GM19023 (cell line): ENCODE data around the gene APOL5.

Experiments
- ATAC-seq: cut with Tn5 transposase; IDR thresholded peaks from one replicate; pipeline ENCODE4 v1.9.1; 2021; ENCODE audit warnings: mild to moderate bottlenecking, moderate library complexity; ENCODE audit not compliant: unreplicated experiment

APOL5 gene

DNA sequence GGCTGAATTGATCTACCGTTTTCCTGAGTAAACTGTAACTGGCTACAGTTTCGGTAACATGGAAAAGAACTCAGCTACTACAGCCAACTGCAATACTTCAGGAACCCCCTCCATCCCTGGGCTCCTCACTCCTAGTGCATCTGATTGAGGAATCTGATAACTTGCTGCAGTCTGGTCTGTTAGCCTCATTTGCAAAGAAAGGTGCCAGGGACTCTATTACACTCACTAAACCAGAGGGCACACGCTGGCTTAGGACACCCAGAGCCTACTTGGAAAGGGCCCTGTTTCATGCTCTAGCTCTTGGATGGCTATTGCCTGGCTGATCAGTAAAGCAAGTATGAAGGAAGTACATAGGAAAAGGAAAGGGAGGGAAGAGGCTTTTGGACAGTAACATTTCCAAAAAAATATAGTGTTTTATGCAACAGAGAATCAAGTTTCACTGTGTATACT, 22.3 kb downstream of the APOL5 start:
- ATAC-seq = no peak

DNA sequence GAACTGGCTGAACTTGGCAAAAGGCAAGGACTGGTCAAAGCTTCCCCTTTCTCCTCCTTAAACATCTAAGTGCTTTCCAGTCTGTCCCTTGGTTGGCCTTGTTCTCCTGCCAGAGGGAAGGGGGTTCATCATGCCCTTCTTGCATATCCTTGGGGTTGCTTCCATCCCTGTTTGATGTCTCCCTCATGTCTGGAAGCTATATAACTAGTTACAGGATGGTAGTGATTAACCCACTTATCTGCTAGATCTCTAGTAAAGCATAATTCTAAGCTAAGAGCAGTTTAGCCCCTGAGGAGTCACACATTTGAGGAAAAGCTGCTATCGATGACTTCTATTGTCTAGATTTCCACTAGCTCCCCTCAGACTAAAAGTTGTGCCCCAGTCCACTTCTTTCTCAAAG, 22.9 kb downstream of the APOL5 start:
- no peak for ATAC-seq

DNA sequence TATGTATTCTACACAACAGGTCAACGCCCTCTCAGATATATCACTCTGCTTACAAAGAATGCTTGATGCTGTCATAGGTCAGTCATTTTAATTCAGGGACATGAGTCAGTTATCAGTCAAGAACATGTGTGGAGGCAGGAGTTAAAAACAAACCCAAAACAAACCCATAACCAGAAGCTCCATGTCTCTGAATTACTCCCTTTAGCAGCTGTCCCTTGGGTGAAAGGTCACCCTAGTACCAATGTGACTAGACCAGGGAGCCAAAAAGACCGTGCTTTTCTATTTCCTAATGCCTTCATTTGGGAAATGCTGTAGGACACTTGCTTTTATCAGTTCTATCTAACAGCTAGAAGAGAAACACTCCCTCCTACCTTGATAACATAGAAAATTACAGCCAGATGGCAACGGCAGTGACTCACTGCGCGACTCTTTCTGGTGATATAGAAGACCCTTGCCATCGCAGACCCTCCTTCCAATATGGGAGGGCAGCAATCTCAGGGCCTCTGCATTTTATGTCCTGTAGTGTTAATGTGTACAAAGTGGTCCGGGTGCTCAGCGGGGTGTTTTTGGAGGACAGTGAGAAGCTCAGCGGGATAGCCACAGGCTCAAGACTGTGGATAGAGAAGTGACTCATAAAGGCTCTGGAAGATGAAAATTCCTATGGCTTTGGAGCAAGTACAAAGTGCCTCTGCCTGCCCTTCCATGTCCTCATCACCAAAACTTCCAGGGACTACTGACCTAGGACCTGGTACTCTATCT, 24.8 kb downstream of the APOL5 start:
- no peak for ATAC-seq

DNA sequence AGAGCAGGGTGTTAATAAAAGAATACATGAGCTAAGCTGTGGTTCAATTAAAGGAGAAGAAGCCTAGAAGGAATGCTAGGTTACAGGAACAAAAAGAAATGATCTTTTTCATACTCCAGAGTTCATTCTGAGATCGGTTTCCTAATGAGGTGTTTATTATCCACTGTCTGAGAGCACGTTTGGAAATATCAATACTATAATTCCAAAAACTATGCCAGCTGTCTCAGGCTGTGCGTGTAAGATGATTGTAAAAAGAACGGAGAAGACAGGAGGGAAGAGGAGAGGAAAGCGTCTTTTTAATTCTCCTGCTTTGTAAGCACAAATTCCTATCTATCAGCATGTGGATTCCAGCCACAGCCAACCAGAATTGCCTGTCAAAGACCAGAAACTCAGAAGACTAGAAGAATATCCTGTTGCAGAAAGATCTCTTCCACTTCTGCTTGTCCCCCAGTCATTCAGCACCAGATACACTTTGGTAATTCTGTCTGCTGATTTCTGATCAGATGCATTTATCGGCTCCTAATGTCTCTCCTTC, 25.7 kb downstream of the APOL5 start:
- ATAC-seq = no peak

DNA sequence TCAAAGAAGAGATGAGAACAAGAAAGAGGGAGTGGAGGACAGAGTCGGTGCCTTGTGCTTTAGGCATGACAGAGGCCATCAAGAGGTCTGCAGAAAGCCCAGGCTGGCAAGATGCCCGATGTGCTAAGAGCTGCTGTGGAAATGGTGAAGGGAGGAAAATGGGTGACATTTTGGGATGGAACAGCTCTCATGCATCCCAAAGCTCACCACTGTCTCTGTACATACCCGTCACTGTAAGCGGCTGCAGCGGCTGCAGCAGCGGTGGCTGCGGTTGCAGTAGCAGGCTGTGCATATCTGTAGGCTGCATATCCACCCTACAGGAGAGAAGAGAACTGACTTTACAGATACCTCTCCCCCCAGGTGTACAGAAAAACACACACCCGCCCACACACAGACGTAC, 28.6 kb downstream of the APOL5 start:
- no peak for ATAC-seq

DNA sequence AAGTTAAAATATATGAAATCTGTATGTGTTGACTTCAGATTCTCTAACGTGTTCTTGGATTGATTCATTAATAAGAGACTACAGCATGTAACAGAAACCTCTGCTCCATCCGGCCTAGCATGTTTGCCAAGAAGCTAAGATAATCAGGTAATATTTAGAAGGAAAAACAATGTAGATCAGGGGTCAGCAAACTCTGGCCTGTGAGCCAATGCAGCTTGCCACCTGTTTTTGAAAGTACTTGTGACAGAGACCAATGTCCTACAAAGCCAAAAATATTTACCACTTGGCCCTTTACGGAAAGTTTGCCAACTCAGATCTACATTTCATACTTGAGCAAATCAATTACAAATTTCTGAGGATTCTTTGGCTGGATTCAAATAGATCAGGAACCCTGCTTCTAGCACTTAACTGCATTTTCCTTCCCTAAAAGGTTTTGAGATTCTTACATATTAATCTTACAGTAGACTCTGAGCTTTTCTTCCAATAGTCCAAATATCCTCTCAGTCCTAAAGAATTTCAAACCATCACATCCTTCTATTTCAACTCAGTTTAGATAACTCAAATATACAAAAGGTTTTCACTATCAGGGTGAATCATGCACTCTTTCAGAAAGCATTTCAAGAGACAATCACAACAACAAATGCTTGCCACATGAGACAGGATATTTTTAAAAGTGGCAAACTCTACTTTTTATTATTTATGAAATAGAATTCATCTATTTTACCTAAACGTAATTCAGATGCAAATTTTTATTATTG, 29.5 kb downstream of the APOL5 start:
- no peak for ATAC-seq

DNA sequence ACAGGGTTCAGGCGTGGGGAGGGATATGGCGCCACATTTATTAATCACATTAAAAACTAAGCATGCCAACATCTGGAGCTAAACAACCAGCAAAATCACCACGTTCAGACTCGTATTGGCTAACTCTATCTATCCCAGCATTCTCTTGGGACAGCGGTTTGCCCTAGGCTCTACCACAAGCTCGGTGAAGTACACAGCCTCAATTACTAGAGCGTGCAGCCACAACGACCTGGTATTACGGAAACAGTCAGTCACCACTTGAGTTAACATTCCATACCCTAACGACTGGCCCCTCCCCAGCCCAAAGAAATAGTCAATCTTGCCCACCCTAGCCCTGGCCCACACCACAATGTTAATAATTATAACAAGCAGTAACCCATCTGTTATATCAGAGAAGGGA, 32.1 kb downstream of the APOL5 start:
- ATAC-seq = peak; percentile 74

DNA sequence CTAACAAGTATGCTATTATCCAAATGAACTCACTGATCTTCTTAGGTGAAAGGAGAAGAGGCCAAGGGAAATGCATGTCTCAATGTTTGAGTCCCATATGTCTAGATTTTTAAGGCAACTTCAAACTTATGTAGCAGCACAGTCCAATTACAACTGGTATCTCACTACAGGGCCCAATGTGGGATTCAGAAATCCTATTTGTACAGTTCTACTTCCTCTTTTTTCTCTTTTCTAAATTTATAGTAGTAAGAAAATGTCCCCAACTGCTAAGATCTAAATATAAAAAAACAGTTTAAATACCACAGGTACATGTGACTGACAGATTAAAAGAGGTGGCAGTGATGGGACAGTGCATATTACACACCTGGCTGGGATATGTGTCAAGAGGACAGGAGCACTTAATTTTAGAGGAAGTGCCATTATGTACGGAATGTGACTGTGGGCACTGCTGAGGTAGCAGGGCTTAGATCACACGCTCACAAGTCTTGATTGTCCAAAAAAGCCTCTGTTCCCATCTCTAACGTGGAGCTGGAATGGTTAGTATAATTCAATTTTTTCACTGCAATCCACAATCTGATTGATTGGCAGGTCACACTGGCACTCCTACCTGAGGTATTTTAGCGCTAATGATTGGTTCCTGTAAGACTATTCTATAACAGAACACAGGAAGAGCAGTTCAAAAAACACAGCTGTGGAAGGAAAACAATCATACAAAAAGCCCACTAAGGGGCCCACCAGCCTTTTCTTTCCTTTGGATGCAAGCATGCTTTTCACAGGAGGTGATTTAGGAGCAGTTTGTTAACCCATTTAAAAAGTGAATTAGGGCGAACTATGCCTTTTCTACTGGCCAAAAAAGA, 34.6 kb downstream of the APOL5 start:
- ATAC-seq = no peak

DNA sequence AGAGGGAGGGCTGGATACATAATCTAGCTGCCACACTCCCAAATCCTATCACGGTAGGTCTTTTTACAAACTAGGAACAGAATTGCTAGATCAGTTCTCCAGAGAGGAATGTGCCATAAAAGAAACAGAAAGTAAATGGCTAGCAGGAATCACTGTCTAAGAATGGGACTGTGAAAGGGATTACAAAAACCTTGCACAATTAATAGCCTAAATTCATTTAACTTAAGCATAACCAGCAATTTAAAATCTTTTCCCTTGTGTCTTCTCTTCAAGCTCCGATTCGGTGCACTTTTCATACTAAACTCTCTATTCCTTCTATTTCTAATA, 35.2 kb downstream of the APOL5 start:
- no peak for ATAC-seq

DNA sequence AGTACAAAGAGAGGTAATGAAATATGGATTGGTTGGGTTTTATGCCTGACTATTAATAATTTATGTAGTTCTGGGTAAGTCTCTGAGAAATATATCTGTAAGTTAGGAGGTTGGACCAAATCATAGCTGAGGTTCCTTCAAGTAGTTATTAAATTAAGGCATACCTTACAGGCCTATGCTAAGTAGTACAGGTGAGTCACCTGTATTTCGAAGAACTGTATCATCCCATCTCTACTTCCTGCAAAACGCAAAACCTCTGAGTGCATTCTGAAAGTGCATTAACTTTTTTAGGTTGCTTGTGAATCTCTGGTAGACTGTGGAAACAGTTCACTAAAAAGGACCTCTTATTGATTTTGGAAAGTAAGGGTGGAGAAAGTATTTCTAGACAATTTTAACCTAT, 37.1 kb downstream of the APOL5 start:
- no peak for ATAC-seq

DNA sequence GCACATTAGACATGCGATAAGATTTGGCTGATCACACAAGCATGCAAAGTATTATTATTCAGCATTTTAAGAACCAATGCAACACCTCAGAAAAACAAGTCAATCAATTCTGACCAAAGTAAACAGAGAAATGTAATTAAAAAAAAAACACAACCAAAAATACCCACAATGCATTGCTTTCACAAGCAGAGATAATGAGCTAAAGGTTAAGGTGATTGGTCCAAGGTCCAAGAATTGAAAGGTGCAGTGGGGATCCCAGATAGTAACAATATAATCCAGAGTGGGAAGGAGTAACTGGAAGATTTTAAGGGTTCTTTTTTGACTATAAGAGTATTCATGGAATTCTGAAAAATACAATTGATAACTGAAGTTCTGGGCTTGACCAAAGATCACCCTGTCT, 39.0 kb downstream of the APOL5 start:
- no peak for ATAC-seq

DNA sequence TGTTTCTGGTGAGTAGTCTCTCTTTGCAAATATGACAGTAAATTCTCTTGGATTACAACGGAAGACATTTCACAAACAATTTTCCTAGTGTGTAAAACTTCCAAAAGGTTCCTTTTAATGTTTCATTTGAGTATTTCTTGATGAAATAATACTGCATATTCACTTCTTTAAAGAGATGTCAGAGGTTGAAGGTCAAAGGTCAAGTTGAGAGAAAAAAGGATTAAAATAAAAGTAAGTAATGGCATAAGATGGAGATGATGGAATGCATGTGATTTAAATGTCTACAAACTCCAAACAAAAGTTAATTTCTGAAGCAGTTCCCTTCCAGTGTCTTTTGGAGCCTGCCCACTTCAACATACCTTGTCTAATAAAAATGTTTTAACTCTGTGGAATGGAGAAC, 40.7 kb downstream of the APOL5 start:
- ATAC-seq = no peak

DNA sequence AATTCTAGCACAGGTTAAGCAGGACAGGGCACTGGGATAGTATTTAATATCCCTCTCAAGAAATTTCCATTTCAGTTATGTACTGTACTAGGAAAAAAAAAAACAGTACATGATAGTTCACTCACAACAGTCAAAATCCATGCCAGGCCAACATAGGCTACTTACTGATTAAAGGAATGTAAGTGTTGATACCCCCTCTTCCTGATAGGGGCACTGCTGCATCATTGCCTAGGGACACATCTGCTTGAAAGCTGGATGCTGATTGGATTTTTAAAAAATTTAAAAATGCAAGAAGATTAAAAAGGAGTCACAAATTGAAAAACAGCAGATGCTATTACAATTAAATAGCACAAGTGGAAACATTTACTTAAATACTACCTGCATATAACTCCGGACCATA, 43.4 kb downstream of the APOL5 start:
- no peak for ATAC-seq

DNA sequence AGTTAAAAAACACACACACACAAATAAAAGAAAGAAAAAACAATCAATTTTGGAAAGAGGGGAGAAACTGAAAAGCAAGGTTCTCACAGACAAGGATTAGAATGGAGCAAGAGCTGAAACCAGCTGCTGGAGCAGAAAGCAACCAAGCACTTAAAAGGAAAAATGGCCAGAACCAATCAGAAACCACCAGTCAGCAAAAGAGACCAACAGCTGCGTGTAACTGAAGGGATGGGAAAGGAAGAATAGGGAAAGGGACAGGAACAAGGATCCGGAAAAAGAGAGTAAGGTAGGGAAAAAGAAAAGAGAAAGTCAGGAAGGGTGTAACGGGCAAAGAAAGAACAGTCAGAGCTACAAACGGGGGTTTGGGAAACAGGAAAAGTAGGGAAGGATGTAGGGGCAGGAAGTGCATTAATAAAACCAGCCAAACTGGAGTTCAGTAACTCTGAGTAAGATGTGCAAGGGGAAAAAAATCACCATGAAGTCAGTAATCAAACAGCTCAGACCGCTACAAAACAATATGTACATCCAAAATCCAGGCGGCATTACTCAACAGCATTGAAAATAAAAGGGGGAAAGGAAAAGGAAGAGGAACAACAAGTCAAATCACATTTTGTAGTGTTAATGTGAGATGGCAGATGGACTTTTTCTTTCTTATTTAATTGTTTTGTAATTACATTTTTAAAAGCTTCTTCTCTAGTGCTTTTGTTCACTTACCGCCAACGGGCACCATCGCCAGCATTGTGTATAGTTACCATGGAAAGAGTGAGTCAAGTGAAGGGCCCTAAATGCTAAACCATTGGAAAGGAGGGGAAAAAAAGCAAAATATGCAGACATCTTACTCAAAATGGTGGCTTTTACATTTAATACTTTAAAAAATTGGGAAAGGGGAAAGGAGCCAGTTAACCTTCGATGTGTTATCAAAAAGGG, 49.2 kb downstream of the APOL5 start:
- ATAC-seq = no peak

DNA sequence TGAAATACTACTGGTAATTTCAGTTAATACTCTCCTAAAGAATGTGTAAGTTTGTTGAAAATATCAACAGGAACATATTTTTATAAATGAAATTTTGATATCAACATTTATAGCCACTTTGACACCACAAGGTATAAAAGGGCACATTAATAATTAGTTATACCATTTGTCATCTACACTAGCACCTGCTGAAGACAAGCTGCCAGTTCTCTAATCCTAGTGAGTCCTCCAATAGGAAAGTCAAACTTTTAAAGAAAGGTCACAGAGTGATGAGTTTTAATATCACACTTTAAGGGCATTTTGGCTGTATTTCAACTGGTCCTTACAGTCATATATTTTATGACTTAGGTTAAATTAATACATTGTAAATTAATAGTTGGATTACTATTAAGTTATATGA, 52.3 kb downstream of the APOL5 start:
- no peak for ATAC-seq

DNA sequence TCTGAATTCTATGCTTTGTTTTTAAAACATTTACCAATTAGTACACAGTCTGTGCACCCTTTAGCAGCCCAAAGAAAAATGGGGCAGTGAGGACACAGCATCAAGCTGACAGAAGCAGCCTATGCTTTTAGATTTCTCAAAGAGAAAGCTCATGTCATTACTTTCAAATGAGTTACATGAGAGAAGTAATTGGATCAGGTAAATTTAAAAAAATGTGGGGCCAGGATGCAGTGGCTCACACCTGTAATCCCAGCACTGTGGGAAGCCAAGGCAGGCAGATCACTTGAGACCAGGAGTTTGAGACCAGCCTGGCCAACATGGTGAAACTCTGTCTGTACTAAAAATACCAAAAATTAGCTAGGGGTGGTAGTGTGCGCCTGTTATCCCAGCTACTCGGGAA, 57.7 kb downstream of the APOL5 start:
- no peak for ATAC-seq

DNA sequence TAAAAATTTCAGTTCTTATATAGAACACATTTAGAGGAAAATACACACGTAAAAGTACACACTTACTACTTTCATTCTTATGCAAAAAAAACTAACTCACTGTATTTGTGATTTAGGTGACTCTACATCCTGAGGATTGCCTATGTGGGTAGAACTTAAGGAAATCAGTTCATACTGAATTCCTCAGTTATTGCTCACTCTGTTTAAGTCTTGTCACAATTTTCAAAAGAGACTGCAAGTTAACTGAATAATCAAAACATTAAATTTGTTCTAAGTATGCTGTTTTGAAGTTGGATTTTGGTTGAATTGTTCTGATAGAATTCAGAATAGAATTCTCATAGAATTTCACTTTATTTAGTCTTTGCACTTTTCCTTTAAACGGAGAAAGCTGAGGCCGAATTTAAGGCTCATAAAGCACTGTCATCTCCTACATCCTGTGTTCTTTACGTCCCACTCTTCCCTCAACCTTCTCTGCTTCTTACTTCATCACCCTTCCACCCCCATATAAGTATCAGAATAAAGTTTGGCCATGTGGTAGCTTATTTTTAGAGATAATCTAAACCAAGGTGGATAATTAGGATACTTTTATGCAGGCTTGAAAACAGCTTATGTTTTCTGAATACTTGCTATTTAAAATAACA, 59.8 kb downstream of the APOL5 start:
- ATAC-seq = no peak
